Tibial nerve (tissue), 4 donors: ENCODE data around the gene NCAPD3. TPM values are rescaled to one million over a fixed set of nuclear protein-coding genes. Genes with fewer than 3 reads are reported as not detected.

ENCODE experiments used
- DNase-seq, 2 donors: peaks; one replicate each; pipeline ENCODE4 v3.0.0-alpha.2; 2019; ENCODE audit warnings: low spot score in 2 of 2
- H3K27ac ChIP-seq, 4 donors: fragments of 200-600 bp; sonication (generic) in 3 of 4; one replicate each; pipeline ENCODE4 v1.5.1; 2017 to 2019; ENCODE audit warnings: mild to moderate bottlenecking in 1 of 4
- H3K27me3 ChIP-seq, 2 donors: fragments of 200-600 bp; sonication (generic) in 1 of 2; one replicate each; pipeline versions ENCODE4 v1.5.1 to v1.6.0; 2017 to 2019
- H3K36me3 ChIP-seq, 3 donors: fragments of 200-600 bp; sonication (generic); one replicate each; pipeline ENCODE4 v1.5.1; 2018 to 2019
- H3K4me1 ChIP-seq, 4 donors: fragments of 200-600 bp; sonication (generic) in 3 of 4; one replicate each; pipeline ENCODE4 v1.5.1; 2017 to 2019
- H3K4me3 ChIP-seq, 4 donors: fragments of 200-600 bp; sonication (generic) in 3 of 4; one replicate each; pipeline ENCODE4 v1.5.1; 2017 to 2019; ENCODE audit warnings: mild to moderate bottlenecking in 1 of 4, moderate library complexity in 1 of 4
- H3K9me3 ChIP-seq, 4 donors: fragments of 200-600 bp; sonication (generic) in 3 of 4; one replicate each; pipeline ENCODE4 v1.5.1; 2017 to 2019
- EP300 ChIP-seq, 2 donors: sonication (generic); formaldehyde crosslinking; IDR thresholded peaks; one replicate each; pipeline ENCODE4 v1.6.1; 2017; ENCODE audit warnings: antibody characterized with exemption in 2 of 2, mild to moderate bottlenecking in 1 of 2
- POLR2A ChIP-seq, 2 donors: fragments of 450-650 bp; IDR thresholded peaks; one replicate each; pipeline ENCODE4 v1.6.1; 2017; ENCODE audit warnings: antibody characterized with exemption in 2 of 2, mild to moderate bottlenecking in 2 of 2, moderate library complexity in 2 of 2
- WGBS, 2 donors: methylation state at CpG; one replicate each; pipeline ENCODE4 v1.1.5; 2018; 5-methylcytosine and 5-hydroxymethylcytosine counted together
- total RNA-seq, 4 donors: library from RNA; depleted of rRNA; stranded (reverse); fragments of >200 nt; gene quantifications; one replicate each; pipeline ENCODE4 v1.1.0, GENCODE V29; 2016
- TF ChIP-seq, protein P1 (sequence below), 5 experiments: fragments of 200-600 bp in 3 of 5; fragments of 450-650 bp in 2 of 5; sonication (generic) in 3 of 5; IDR thresholded peaks; one replicate each; pipeline ENCODE4 v1.5.1; 2016 to 2019; ENCODE audit warnings: antibody characterized with exemption in 5 of 5, mild to moderate bottlenecking in 3 of 5, moderate library complexity in 2 of 5

Gene NCAPD3
- total RNA-seq, 4 donors from 2014 or later, result 8.2 to 14.7 (median 10.3) TPM

DNA sequence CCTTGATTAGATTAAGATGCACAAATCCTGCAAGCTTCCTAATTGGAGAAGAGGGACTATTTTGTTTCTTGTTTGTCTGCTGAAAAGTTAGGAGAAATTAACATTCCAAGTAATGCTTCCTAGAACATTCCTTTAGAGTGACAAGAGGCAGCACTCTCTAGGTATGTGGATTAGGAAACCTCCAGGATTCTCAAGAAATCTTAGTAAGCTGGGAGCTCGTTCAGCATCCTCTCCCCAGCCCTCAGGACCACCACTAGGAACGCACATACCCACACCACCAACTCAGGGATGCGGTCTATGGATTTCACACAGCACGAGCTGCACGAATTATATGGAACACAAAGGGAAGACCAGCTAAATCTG lies 52.9 kb downstream of the NCAPD3 start:
- H3K27me3 ChIP-seq, result no peaks in the 10 kb centered on the region

DNA sequence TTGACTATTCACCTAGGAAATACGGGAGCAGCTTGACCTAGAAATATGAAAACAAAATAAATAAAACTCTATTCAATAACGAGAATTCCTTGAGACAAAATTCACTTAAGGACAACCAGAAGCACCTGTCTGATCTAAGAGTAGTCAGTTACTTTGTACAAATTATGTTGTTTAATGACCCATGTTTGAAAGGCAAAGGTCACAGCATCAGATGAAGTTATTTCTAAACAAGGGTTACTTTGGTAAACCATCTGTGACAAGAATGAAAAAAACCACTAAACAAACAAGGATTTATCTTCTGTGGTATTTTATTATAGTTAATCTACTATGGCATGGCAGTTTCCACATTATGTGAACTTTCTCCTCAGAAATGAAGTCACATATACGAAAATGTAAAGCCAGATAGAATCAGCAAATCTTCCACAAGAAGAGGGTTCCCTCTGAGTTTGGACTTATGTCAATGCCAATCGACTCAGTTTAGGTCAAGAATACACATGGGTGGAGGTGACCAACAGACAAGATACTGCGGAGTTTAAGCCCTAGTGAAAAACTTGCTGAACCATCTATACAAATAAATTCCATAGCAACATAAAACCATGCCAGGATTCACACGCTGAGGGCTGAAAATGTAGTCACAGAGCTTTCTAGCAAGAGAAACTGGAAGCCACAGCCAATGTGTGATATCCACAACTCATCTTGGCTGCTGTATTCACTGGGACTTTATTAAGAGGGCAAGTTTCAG lies 53.4 kb downstream of the NCAPD3 start:
- Histone ChIP-seq H3K36me3 (peaks cover 0 to 59% (median 0%) of the 10 kb centered on the region in 3 donors), H3K27me3 (no peaks in the 10 kb centered on the region)

More for the DNA sequence above, 52.9 kb downstream of the NCAPD3 start:
- H3K4me3 ChIP-seq, result no peak overlapping the region
- H3K36me3 ChIP-seq, result peaks cover 0 to 60% (median 0%) of the 10 kb centered on the region in 3 donors
- TF ChIP-seq, protein P1, sequence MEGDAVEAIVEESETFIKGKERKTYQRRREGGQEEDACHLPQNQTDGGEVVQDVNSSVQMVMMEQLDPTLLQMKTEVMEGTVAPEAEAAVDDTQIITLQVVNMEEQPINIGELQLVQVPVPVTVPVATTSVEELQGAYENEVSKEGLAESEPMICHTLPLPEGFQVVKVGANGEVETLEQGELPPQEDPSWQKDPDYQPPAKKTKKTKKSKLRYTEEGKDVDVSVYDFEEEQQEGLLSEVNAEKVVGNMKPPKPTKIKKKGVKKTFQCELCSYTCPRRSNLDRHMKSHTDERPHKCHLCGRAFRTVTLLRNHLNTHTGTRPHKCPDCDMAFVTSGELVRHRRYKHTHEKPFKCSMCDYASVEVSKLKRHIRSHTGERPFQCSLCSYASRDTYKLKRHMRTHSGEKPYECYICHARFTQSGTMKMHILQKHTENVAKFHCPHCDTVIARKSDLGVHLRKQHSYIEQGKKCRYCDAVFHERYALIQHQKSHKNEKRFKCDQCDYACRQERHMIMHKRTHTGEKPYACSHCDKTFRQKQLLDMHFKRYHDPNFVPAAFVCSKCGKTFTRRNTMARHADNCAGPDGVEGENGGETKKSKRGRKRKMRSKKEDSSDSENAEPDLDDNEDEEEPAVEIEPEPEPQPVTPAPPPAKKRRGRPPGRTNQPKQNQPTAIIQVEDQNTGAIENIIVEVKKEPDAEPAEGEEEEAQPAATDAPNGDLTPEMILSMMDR (IDR thresholded peaks at IDR 0.05), result no peak
- TF ChIP-seq EP300 (IDR thresholded peaks at IDR 0.05) (no peak), POLR2A (IDR thresholded peaks at IDR 0.05) (no peak)
- no peak for DNase-seq
- no peaks in the 10 kb centered on the region for H3K9me3 ChIP-seq
- no peak overlapping the region for H3K27ac ChIP-seq
- H3K4me1 ChIP-seq, result no peaks in the 10 kb centered on the region
- WGBS, 2 donors, result 95 to 96% methylated on average over 5 of the region's 5 CpGs

DNA sequence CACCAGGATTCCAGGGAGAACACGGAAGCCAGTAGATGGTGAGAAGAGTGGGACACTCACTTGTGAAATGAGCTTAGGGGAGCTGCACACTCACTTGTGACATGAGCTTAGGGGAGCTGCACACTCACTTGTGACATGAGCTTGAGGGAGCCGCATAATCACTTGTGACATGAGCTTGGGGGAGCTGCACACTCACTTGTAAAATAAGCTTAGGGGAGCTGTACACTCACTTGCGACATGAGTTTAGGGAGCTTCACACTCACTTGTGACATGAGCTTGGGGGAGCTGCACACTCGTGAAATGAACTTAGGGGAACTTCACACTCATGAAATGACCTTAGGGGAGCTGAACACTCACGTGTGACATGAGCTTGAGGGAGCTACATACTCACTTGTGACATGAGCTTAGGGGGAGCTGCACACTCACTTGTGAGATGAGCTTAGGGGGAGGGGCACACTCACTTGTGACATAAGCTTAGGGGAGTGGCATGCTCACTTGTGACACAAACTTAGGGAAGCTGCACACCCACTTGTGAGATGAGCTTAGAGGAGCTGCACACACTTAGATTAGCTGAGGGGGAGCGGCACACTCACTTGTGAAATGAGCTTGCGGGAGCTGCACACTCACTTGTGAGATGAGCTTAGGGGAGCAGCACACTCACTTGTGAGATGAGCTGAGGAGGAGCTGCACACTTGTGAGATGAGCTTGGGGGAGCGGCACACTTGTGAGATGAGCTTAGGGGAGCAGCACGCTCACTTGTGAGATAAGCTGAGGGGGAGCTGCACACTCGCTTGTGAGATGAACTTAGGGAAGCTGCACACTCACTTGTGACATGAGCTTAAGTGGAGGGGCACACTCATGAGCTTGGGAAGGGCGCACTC lies 59.0 kb downstream of the NCAPD3 start:
- H3K4me3 ChIP-seq, result no peak overlapping the region
- DNase-seq, result no peak
- no peaks in the 10 kb centered on the region for H3K27me3 ChIP-seq
- H3K36me3 ChIP-seq, result peaks cover 0 to 75% (median 0%) of the 10 kb centered on the region in 3 donors
- no peaks in the 10 kb centered on the region for H3K4me1 ChIP-seq
- TF ChIP-seq POLR2A (IDR thresholded peaks at IDR 0.05) (no peak), EP300 (IDR thresholded peaks at IDR 0.05) (no peak)
- TF ChIP-seq, protein P1 (IDR thresholded peaks at IDR 0.05), result no peak
- 94 to 96% methylated on average over 11 of the region's 11 CpGs for WGBS, 2 donors
- H3K9me3 ChIP-seq, result no peaks in the 10 kb centered on the region
- H3K27ac ChIP-seq, result no peak overlapping the region

More for the DNA sequence above, 53.4 kb downstream of the NCAPD3 start:
- TF ChIP-seq POLR2A (IDR thresholded peaks at IDR 0.05), result no peak
- TF ChIP-seq, protein P1 (IDR thresholded peaks at IDR 0.05), result no peak
- no peak for TF ChIP-seq EP300 (IDR thresholded peaks at IDR 0.05)
- Histone ChIP-seq H3K4me3 (no peak overlapping the region), H3K4me1 (no peaks in the 10 kb centered on the region), H3K9me3 (no peaks in the 10 kb centered on the region), H3K27ac (no peak overlapping the region)
- 90% methylated on average over 6 of the region's 6 CpGs for WGBS, 2 donors
- DNase-seq, result no peak

DNA sequence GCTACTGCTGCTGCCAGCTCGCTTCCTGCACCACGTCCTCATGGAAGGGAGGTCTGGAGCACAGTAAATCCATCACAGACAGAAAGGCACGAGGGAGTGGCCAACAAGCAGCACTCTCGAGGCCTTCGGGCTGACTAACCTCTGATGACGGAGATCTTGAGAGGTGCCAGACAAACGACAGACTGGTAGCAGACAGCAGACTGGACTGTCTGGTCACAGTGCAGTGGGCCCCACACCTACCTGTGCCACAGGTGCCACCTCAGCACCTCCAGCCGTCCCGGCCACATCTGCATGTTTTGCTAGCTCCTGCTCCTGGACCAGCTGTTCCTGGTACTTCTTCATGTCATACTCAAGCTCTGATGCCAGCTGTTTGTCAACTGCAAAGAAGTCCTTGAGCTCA lies 64.1 kb downstream of the NCAPD3 start:
- no peak for DNase-seq
- Histone ChIP-seq H3K4me1 (no peaks in the 10 kb centered on the region), H3K27me3 (no peaks in the 10 kb centered on the region), H3K9me3 (no peaks in the 10 kb centered on the region), H3K4me3 (no peak overlapping the region), H3K27ac (no peak overlapping the region), H3K36me3 (peaks cover 0 to 82% (median 13%) of the 10 kb centered on the region in 3 donors)
- TF ChIP-seq POLR2A (IDR thresholded peaks at IDR 0.05) (no peak), EP300 (IDR thresholded peaks at IDR 0.05) (no peak)
- TF ChIP-seq, protein P1 (IDR thresholded peaks at IDR 0.05), result no peak
- 88 to 91% methylated on average over 7 to 8 of the region's 9 CpGs for WGBS, 2 donors

DNA sequence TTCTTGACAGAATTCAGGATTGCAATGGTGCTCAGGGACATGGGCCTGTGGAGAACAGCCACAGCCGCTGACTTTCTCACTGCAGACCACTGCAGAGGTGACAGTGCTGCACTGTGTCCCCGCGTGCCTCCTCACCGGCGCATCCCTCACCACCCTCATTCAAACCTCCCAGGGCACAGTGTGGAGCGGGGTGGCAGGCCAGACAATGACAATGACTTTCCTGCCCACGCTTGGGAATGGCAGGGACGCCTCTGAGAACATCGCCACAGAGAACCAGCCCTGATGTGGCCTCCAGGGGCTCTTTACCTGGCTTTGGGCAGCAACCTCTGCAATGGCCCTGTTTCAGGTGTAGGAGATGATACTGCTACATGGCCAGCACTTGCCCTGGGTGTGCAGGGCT lies 65.7 kb downstream of the NCAPD3 start:
- H3K4me3 ChIP-seq, result no peak overlapping the region
- H3K9me3 ChIP-seq, result no peaks in the 10 kb centered on the region
- no peak overlapping the region for H3K27ac ChIP-seq
- no peaks in the 10 kb centered on the region for H3K27me3 ChIP-seq
- peaks cover 0 to 89% (median 13%) of the 10 kb centered on the region in 3 donors for H3K36me3 ChIP-seq
- no peak for DNase-seq
- TF ChIP-seq, protein P1 (IDR thresholded peaks at IDR 0.05), result no peak
- TF ChIP-seq EP300 (IDR thresholded peaks at IDR 0.05) (no peak), POLR2A (IDR thresholded peaks at IDR 0.05) (no peak)
- WGBS, 2 donors, result 83 to 96% methylated on average over 9 of the region's 9 CpGs
- no peaks in the 10 kb centered on the region for H3K4me1 ChIP-seq
